NCI-H1417 treated with DMSO at 0.1 percent for 48 hours (cell line): ENCODE results near the gene KCNMA1.
"Not testable (repeated sequence)": the region's sequence is repeated elsewhere in the genome, so short reads cannot be mapped to it uniquely, and the experiment has no call there.

Source experiments
- DNase-seq: peaks from one replicate; lab custom pipeline; 2025; lab: John Stamatoyannopoulos, UW

The KCNMA1 gene

DNA sequence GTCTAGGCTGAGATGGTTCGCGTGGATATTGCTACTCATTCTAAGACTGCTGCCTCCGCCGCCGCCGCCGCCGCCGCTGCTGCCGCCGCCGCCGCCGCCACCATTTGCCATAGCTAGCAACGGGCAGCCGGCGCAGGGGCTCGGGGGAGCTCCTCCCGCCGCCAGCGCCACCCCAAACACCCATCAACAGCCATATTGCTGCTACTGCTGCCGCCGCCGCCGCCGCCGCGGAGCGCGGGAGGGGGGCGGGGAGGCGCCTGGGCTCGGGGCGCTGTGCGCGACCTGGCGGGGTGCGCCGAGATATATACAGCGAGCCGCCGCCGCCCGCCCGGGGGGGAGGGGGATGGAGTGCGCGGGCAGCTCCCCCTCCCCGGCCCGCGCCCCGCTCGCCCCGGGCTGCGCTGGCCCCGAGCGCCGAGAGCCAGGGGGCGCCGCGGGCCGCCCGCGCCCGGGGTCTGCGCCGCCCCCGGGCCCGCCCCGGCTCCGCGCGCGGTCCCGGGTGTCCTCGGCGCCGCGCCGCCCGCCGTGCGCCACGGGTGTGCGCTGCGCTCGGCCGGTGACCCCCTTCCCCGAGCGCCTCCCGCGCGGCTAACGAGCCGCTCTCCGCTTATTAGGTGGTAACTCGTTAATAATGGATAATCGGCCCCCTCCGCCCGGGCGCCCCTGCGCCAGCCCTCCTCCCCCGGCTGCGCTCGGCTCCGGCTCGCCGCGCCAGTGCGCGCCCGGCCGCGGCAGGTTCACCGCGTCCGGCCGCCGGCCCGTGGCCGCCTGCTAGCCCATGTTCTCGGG lies at the start of gene KCNMA1:
Gene KCNMA1 (minus strand): TSS at position 277 of the 789 bp plus-strand sequence.
- no peak for DNase-seq

GRCh38 chr10:77686650-77687417 lies 49.2 kb upstream of the KCNMA1 start:
- no peak for DNase-seq

- DNase-seq, result no peak
Observed at GRCh38 chr10:77686096-77686495, 48.5 kb upstream of the KCNMA1 start.

DNA sequence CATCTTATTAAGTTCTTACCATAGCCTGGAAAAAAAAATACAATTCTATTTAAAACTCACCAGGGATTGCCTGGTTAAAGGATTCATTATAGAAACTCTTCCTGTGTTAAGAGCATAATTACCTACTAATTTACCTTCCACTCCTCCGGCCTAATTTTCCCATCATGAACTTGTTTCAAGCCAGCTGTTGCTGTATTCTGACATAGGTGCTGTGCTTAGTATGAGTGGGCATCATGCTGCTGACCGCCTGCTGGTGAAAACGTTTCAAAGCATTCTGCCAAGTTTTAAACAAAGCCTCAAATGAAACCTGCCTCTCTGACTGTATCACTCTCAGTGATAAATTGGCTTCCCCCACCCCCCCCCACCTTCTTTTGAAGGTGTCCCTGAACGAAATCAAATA lies 47.8 kb upstream of the KCNMA1 start:
- peak; percentile 94 for DNase-seq

GRCh38 chr10:77683088-77683432 lies 45.5 kb upstream of the KCNMA1 start:
- DNase-seq, result not testable (repeated sequence)

DNA sequence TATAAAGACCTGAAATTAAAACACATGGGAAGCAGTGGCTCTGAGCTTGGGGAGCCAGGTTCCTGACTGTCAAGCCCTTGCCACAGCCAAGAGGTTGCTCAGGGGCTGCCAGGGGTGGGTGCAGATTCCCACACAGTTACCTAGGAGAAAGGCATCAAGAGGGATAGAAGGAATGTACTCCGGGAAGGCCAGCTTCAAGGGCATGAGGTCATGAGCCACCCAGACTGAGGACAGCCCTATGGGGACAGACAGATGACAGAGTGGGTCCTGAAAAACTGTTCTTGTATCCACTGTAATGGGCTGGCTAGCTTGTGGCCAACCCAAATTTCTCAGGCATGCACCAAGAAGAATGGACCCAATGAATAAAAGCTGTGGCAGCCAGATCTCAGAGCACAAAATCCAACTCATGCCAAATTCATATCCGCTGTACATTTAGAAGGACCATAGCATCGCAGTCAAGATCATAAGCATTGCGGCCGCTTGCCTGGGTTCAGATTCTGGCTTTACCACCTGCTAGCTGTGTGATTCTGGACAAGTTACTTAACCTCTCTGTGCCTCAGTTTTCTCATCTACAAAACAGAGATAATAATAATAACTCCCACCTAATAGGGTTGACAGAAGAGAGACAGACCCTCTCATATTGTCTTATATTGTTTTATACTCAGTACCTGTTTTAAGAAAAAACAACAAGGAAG lies 44.9 kb upstream of the KCNMA1 start:
- DNase-seq, result no peak

- no peak for DNase-seq
Observed at GRCh38 chr10:77681839-77682238, 44.2 kb upstream of the KCNMA1 start.

- no peak for DNase-seq
Observed at GRCh38 chr10:77680811-77681210, 43.2 kb upstream of the KCNMA1 start.

- no peak for DNase-seq
Observed at GRCh38 chr10:77680065-77680464, 42.5 kb upstream of the KCNMA1 start.

- no peak for DNase-seq
Observed at GRCh38 chr10:77679217-77679616, 41.6 kb upstream of the KCNMA1 start.

- no peak for DNase-seq
Observed at GRCh38 chr10:77678146-77678545, 40.5 kb upstream of the KCNMA1 start.

DNA sequence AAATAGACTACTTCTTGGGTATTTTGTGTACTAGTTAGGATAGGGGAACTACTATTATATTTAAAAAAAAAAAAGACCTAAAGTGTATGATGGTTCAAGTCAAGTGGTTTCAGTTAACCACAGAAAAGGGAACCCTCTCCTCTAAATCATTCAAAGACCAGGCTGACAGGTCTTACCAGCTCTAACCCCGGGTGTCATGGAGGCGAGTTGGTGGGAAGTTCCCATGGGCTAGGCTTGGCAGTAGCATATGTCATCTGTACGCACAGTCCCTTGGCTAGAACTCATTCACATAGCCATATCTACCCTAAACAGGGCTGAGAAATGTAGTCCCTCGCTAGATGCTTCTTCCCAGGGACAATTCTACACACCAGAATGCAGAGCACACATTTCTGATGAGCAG lies 37.7 kb upstream of the KCNMA1 start:
- DNase-seq, result no peak

GRCh38 chr10:77673515-77674140 lies 36.0 kb upstream of the KCNMA1 start:
- DNase-seq, result no peak

DNA sequence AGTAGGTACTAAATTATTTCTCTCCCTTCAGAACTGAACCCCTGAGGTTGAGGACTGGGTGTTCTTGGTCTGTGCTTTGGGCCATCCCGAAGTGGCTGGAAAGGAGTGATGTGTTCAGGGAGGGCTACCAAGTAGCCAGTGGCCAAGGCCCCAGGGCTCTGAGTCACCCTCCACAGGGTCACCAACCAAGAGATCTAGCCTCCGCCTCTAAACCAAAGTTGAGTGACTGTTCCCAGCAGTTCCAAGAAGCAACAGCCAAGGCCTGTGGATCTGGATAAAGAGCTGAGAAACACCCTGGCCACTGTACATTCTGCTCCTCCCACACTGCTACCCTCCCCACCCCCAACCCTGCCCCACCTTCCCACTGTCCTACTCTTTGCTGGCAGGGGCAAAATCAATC lies 35.5 kb upstream of the KCNMA1 start:
- no peak for DNase-seq

DNA sequence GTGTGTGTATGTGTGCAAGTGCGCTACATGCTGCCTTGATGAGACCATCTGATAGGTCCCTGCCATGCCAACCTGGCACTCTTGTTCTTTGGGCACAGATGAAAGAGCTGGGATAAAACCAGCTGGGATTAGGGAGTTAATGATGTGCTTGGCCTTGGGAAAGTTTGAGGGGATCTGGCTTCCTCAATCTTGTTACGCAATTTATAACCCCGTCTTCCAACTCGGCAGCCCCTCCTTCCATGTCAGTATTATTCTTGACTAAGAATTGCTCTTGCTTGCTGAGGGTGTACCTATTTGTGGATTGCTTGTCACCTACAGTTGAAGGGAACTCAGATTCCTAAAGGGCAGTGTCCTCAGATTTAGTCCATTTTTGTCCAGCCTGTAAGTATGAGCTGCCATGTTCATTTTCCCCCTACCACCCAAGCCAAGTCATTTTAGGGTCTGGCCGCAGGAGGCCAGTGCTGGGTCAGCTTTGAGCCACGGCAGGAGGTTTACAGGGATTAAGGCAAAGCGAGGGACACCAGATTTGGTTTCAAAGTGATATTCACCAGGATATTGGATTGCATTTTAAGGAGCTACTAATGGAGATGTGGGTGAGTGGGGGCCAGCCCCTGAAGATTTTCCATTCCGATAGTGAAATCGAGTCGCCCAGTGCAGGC lies 34.1 kb upstream of the KCNMA1 start:
- no peak for DNase-seq

GRCh38 chr10:77670817-77671443 lies 33.3 kb upstream of the KCNMA1 start:
- no peak for DNase-seq

- no peak for DNase-seq
Observed at GRCh38 chr10:77669892-77670291, 32.3 kb upstream of the KCNMA1 start.

GRCh38 chr10:77667426-77668324 lies 30.1 kb upstream of the KCNMA1 start:
- DNase-seq, result peak; percentile 4

DNA sequence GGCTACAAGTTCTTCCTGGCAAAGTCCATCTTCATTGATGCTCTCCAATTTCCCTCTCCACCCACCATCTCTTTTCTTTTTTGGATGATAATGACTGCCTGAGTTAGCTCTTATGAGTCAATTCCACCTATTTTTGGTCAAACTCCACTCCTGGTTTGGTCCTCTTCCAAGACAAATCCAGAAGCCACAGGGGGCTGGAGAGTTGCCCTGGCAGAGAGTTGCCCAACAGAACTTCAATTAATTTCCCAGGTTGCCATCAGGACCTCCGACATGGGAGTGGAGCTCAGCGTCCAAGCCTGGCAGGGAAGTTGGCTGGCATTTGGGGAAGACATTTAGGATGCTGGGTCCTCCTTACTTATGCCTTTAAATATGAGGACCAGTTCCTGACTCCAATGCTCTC lies 29.2 kb upstream of the KCNMA1 start:
- no peak for DNase-seq

GRCh38 chr10:77664696-77665095 lies 27.1 kb upstream of the KCNMA1 start:
- DNase-seq, result no peak
